Caco-2 (cell line): ENCODE results near the gene NRXN3. TPM values are rescaled to one million over a fixed set of nuclear protein-coding genes. Genes with fewer than 3 reads are reported as not detected.

Source experiments
- BruUV-seq: library from RNA; stranded (reverse); fragments of 400-500 nt; replicated peaks from 2 replicates; lab custom pipeline; 2021; lab: Mats Ljungman, UMichigan
- CTCF ChIA-PET: fragments of 300-600 bp; sonication (Branson Sonifier 250); formaldehyde crosslinking; loops from one replicate; lab custom pipeline; 2022; ENCODE audit warnings: antibody characterized with exemption; lab: Charles Lee
- POLR2A ChIA-PET: fragments of 300-600 bp; sonication (Branson Sonifier 250); formaldehyde crosslinking; loops from one replicate; lab custom pipeline; 2022; ENCODE audit warnings: antibody characterized with exemption; lab: Charles Lee
- DNase-seq, 2 experiments: peaks; one replicate each; pipeline versions ENCODE4 v3.0.0 to v3.0.0-alpha.2; 2020 to 2022
- H3K27me3 ChIP-seq: replicated peaks from 2 replicates; pipeline ENCODE4 v1.6.0; 2011; ENCODE audit warnings: low read length; ENCODE audit not compliant: control insufficient read depth, insufficient read depth
- H3K36me3 ChIP-seq: 2 replicates; pipeline ENCODE4 v1.5.1; 2011; ENCODE audit warnings: low read length; ENCODE audit not compliant: control insufficient read depth, insufficient read depth
- H3K4me1 ChIP-seq: fragments of 250-450 bp; sonication (Bioruptor Pico); 2 replicates; pipeline ENCODE4 v1.5.1; 2020; ENCODE audit warnings: mild to moderate bottlenecking
- H3K4me3 ChIP-seq: 2 replicates; pipeline ENCODE4 v1.5.1; 2011; ENCODE audit warnings: low read depth, mild to moderate bottlenecking, control low read depth, low read length
- H3K9me3 ChIP-seq: fragments of 250-450 bp; sonication (Bioruptor Pico); 2 replicates; pipeline ENCODE4 v1.5.1; 2020; ENCODE audit warnings: mild to moderate bottlenecking, moderate library complexity
- H3K27ac Mint-ChIP-seq: one replicate; pipeline ENCODE4 v1.8.0; 2022; ENCODE audit warnings: mixed read lengths; ENCODE audit not compliant: unreplicated experiment
- H3K27me3 Mint-ChIP-seq: one replicate; pipeline ENCODE4 v1.8.0; 2022; ENCODE audit warnings: mixed read lengths; ENCODE audit not compliant: insufficient read depth, unreplicated experiment
- H3K36me3 Mint-ChIP-seq: one replicate; pipeline ENCODE4 v1.8.0; 2022; ENCODE audit warnings: mild to moderate bottlenecking, mixed read lengths; ENCODE audit not compliant: insufficient read depth, unreplicated experiment
- H3K4me1 Mint-ChIP-seq: one replicate; pipeline ENCODE4 v1.8.0; 2022; ENCODE audit warnings: low read depth, mixed read lengths; ENCODE audit not compliant: unreplicated experiment
- H3K4me3 Mint-ChIP-seq: one replicate; pipeline ENCODE4 v1.8.0; 2022; ENCODE audit warnings: mild to moderate bottlenecking, moderate library complexity, mixed read lengths; ENCODE audit not compliant: unreplicated experiment
- H3K9me3 Mint-ChIP-seq: one replicate; pipeline ENCODE4 v1.8.0; 2022; ENCODE audit warnings: mixed read lengths; ENCODE audit not compliant: unreplicated experiment
- intact Hi-C: fragments of 100-400 bp; cut with micrococcal nuclease; formaldehyde crosslinking; loops from one replicate; pipeline ENCODE4 v1.10.0; 2022; ENCODE audit not compliant: unreplicated experiment
- total RNA-seq: library from RNA; stranded (reverse); gene quantifications from 2 replicates; pipeline ENCODE4 v1.2.3, GENCODE V29; 2022
- TF ChIP-seq, protein P1 (sequence below), 2 experiments: fragments of 200-600 bp in 1 of 2; IDR thresholded peaks; 1 replicate in 1 of 2; 2 replicates in 1 of 2; pipeline versions ENCODE4 v1.5.1 to v1.8.0; 2011 to 2022; ENCODE audit warnings: antibody characterized with exemption in 1 of 2, control low read depth in 1 of 2, inconsistent platforms in 1 of 2, low read depth in 1 of 2, low read length in 1 of 2, mild to moderate bottlenecking in 1 of 2, moderate library complexity in 1 of 2; ENCODE audit not compliant: insufficient read depth in 1 of 2, severe bottlenecking in 1 of 2, unreplicated experiment in 1 of 2

Gene NRXN3
- total RNA-seq, 1 experiment from 2014 or later = 12.4 TPM

DNA sequence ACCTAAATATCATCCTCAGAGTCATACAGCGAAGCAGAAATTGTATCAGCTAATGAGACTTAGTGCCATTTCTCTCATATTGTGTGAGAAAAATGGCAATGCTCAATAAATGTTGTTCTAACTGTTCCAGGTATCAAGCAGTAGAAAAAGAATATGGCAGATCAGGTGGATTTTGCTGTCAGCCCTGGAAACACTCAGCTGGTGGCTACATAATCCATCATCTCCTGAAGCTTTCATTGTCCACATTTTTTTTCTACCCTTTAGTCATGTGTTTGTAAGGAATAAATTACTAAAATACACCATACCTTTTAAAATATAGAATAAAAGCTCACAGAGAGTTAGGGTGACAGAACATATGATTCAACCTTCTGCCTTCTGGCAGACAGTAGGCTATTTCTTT, 1200.8 kb downstream of the NRXN3 start:
- ChIA-PET POLR2A (no interaction called here), CTCF (no interaction called here)
- Mint-ChIP-seq H3K27ac (no peak overlapping the region), H3K36me3 (no peaks in the 10 kb centered on the region), H3K9me3 (peaks cover 17% of the 10 kb centered on the region), H3K4me3 (no peak overlapping the region), H3K27me3 (no peaks in the 10 kb centered on the region), H3K4me1 (peaks cover 6% of the 10 kb centered on the region)
- no TSS peak for BruUV-seq
- TF ChIP-seq, protein P1, sequence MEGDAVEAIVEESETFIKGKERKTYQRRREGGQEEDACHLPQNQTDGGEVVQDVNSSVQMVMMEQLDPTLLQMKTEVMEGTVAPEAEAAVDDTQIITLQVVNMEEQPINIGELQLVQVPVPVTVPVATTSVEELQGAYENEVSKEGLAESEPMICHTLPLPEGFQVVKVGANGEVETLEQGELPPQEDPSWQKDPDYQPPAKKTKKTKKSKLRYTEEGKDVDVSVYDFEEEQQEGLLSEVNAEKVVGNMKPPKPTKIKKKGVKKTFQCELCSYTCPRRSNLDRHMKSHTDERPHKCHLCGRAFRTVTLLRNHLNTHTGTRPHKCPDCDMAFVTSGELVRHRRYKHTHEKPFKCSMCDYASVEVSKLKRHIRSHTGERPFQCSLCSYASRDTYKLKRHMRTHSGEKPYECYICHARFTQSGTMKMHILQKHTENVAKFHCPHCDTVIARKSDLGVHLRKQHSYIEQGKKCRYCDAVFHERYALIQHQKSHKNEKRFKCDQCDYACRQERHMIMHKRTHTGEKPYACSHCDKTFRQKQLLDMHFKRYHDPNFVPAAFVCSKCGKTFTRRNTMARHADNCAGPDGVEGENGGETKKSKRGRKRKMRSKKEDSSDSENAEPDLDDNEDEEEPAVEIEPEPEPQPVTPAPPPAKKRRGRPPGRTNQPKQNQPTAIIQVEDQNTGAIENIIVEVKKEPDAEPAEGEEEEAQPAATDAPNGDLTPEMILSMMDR (IDR thresholded peaks at IDR 0.05; ENCODE audit: insufficient read depth in 1 of 2, low read depth in 1 of 2, low read length in 1 of 2, severe bottlenecking in 1 of 2, unreplicated experiment in 1 of 2) = no peak
- H3K9me3 ChIP-seq = no peaks in the 10 kb centered on the region
- H3K4me3 ChIP-seq = no peak overlapping the region
- intact Hi-C loops = no loop called here
- H3K27me3 ChIP-seq = no peaks in the 10 kb centered on the region
- no peaks in the 10 kb centered on the region for H3K36me3 ChIP-seq
- DNase-seq = no peak
- H3K4me1 ChIP-seq = no peaks in the 10 kb centered on the region; the same call in 1 of the 2 replicates

DNA sequence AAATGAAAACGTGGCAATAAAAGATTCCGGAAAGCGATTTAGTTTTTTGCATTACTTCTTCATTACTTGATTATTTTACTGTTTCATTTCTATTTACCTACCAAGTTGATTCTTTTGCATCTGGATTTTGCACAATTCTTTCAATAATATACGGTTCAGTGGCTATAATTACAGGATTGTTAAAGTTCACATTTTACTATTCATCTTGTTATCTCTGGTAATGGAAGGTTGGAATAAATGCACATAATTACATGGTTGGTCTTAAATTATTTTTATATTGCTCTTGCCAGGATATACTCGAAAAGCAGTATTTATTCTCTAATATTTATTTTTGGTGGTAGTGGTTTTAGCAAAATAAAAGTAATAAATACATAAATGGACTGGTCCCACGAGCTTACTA, 1203.3 kb downstream of the NRXN3 start:
- no peaks in the 10 kb centered on the region for H3K9me3 ChIP-seq
- no peak overlapping the region for H3K4me3 Mint-ChIP-seq
- H3K27me3 Mint-ChIP-seq = no peaks in the 10 kb centered on the region
- H3K27ac Mint-ChIP-seq = no peak overlapping the region
- peaks cover 6% of the 10 kb centered on the region for H3K4me1 Mint-ChIP-seq
- H3K4me1 ChIP-seq = no peaks in the 10 kb centered on the region; the same call in 1 of the 2 replicates
- POLR2A ChIA-PET = no interaction called here
- TF ChIP-seq, protein P1 (IDR thresholded peaks at IDR 0.05; ENCODE audit: insufficient read depth in 1 of 2, low read depth in 1 of 2, low read length in 1 of 2, severe bottlenecking in 1 of 2, unreplicated experiment in 1 of 2) = no peak
- no peaks in the 10 kb centered on the region for H3K27me3 ChIP-seq
- H3K9me3 Mint-ChIP-seq = peaks cover 9% of the 10 kb centered on the region
- no peaks in the 10 kb centered on the region for H3K36me3 Mint-ChIP-seq
- intact Hi-C loops = no loop called here
- CTCF ChIA-PET = no interaction called here
- DNase-seq = no peak
- H3K4me3 ChIP-seq = no peak overlapping the region
- BruUV-seq = no TSS peak
- no peaks in the 10 kb centered on the region for H3K36me3 ChIP-seq

DNA sequence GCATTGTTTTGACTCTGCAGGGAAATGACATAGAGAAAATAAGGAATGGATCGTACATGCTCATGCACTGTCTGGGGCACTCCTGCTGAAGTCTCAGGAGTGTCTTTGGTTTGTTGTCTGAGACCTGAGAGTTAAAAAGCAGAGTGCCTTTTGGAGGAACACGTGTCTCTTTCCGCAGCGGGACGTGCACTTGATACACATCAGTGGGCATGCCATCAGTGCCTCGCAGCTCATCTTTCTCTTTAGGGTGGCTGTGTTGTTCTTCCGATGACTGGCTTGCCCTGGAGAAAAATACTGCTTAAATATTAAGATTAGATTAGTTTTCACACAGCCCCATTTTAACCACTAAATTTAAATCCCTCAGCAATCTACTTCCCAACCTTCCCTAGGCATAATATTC, 1205.2 kb downstream of the NRXN3 start:
- Histone ChIP-seq H3K9me3 (no peaks in the 10 kb centered on the region), H3K27me3 (no peaks in the 10 kb centered on the region), H3K36me3 (no peaks in the 10 kb centered on the region), H3K4me3 (no peak overlapping the region), H3K4me1 (no peaks in the 10 kb centered on the region)
- TF ChIP-seq, protein P1 (IDR thresholded peaks at IDR 0.05; ENCODE audit: insufficient read depth in 1 of 2, low read depth in 1 of 2, low read length in 1 of 2, severe bottlenecking in 1 of 2, unreplicated experiment in 1 of 2) = no peak
- intact Hi-C loops = no loop called here
- Mint-ChIP-seq H3K9me3 (no peaks in the 10 kb centered on the region), H3K4me3 (no peak overlapping the region), H3K27ac (no peak overlapping the region), H3K27me3 (no peaks in the 10 kb centered on the region), H3K4me1 (no peaks in the 10 kb centered on the region), H3K36me3 (no peaks in the 10 kb centered on the region)
- DNase-seq = no peak
- POLR2A ChIA-PET = no interaction called here
- CTCF ChIA-PET = no interaction called here
- BruUV-seq = no TSS peak
